ENCODE data around the gene TAP1. TPM values are rescaled to one million over a fixed set of nuclear protein-coding genes. Genes with fewer than 3 reads are reported as not detected.

TAP1 gene
- polyA plus RNA-seq, 1 experiment: 38.6 TPM

DNA sequence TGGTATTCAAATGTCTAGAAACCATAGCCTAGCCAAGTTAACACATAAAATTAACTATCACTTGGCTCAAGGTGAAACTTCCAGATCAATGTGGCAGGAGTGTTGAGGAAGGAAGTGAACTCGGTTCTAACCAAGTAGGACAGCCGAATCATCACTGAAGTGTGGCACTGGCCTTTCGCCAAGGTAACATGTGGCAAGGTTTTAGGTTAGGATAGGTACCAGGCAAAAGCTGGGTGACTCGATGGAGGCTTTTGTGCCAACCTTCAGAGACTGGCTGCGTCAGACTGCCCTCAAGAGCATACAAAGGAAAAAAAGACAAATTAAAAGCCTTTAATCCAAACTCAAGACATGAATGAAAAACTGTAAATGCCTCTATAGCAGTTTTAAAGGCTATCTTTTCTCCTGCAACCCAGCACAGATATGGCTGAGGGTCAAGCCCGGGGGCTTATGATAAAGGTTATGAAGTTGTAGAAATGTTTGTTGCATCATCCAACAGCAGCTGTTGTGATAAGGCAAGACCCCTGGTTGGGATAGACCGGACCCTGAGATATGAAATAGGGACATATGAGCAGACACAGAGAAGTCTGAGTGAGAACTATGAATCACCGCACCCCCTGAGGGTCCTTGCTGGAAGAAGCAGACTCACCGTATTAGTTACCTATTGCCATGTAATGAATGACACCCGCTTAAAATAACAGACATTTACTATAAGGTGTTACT is 12.4 kb upstream of the TAP1 start:
- Histone ChIP-seq H3K27me3 (ENCODE audit: control insufficient read depth, insufficient read depth, low read length) (peaks cover 20% of the 10 kb centered on the region), H3K4me3 (ENCODE audit: low read depth, low read length) (no peak overlapping the region), H3K9me3 (ENCODE audit: control insufficient read depth, insufficient read depth, low read length) (no peaks in the 10 kb centered on the region), H3K27ac (ENCODE audit: low read depth, low read length) (no peak overlapping the region)
- ChIA-PET CTCF (interaction anchor here (3.2 kb wide), 1 partner anchor 27 kb away, joined by 29 read pairs; the partner anchor contains the start of gene TAP2), POLR2A (no interaction called here)
- TF ChIP-seq, protein P1, sequence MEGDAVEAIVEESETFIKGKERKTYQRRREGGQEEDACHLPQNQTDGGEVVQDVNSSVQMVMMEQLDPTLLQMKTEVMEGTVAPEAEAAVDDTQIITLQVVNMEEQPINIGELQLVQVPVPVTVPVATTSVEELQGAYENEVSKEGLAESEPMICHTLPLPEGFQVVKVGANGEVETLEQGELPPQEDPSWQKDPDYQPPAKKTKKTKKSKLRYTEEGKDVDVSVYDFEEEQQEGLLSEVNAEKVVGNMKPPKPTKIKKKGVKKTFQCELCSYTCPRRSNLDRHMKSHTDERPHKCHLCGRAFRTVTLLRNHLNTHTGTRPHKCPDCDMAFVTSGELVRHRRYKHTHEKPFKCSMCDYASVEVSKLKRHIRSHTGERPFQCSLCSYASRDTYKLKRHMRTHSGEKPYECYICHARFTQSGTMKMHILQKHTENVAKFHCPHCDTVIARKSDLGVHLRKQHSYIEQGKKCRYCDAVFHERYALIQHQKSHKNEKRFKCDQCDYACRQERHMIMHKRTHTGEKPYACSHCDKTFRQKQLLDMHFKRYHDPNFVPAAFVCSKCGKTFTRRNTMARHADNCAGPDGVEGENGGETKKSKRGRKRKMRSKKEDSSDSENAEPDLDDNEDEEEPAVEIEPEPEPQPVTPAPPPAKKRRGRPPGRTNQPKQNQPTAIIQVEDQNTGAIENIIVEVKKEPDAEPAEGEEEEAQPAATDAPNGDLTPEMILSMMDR (IDR thresholded peaks at IDR 0.05; ENCODE audit: low read depth, low read length): no peak
- no peak for DNase-seq (ENCODE audit: low read depth, low spot score)

DNA sequence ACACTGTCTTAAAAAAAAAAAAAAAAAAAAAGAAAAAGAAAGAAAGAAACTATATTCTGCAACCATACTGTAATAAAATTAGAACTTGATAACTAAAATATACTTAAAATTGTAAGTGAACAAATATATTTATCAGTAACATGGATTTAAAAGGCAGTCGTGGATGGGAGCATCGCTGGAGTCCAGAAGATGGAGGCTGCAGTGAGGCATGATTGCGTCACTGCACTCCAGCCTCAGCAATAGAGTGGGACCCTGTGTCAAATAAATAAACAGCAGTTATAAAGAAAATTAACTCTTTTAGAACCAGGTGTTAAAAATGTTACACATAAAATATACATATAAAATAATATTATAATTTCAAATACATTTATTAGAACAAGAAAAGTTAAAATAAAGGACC is 9.2 kb upstream of the TAP1 start:
- ChIA-PET CTCF (interaction anchor here (0.5 to 1.1 kb wide), 4 partner anchors 77 to 1724 kb away, joined by 3 to 4 read pairs (median 3); no protein-coding TSS in a partner anchor), POLR2A (interaction anchor here (0.7 kb wide), 1 partner anchor 202 kb away, joined by 3 read pairs; no protein-coding TSS in a partner anchor)
- Histone ChIP-seq H3K9me3 (ENCODE audit: control insufficient read depth, insufficient read depth, low read length) (no peaks in the 10 kb centered on the region), H3K27ac (ENCODE audit: low read depth, low read length) (no peak overlapping the region), H3K27me3 (ENCODE audit: control insufficient read depth, insufficient read depth, low read length) (peaks cover 17% of the 10 kb centered on the region), H3K4me3 (ENCODE audit: low read depth, low read length) (no peak overlapping the region)
- no peak for DNase-seq (ENCODE audit: low read depth, low spot score)
- TF ChIP-seq, protein P1 (IDR thresholded peaks at IDR 0.05; ENCODE audit: low read depth, low read length): no peak

DNA sequence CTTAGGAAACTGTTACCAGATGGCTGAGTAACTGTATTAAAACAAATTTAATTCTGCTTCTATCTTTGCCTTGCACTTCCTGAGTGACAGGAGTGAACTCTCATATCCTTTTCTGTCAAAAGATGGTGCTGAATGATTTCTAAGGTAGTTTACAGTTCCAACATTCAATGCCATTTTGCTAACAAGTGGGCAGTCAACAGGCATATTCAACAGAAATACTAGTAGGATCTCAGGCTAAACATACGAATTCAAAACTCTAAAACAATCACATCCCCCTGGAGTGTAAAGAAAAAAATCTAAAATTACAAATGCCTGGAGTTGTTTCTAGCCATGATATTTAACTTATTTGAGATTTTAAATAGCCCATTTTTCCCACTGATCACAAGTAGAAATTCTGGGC is 7.2 kb upstream of the TAP1 start:
- H3K27me3 ChIP-seq (ENCODE audit: control insufficient read depth, insufficient read depth, low read length): peaks cover 3% of the 10 kb centered on the region
- TF ChIP-seq, protein P1 (IDR thresholded peaks at IDR 0.05; ENCODE audit: low read depth, low read length): no peak
- H3K4me3 ChIP-seq (ENCODE audit: low read depth, low read length): no peak overlapping the region
- ChIA-PET POLR2A (no interaction called here), CTCF (interaction anchor here (0.6 to 8.0 kb wide), 7 partner anchors 7 to 606 kb away, joined by 3 to 153 read pairs (median 3); partner anchors contain the start of gene TAP2)
- no peaks in the 10 kb centered on the region for H3K9me3 ChIP-seq (ENCODE audit: control insufficient read depth, insufficient read depth, low read length)
- no peak overlapping the region for H3K27ac ChIP-seq (ENCODE audit: low read depth, low read length)
- DNase-seq (ENCODE audit: low read depth, low spot score): no peak

DNA sequence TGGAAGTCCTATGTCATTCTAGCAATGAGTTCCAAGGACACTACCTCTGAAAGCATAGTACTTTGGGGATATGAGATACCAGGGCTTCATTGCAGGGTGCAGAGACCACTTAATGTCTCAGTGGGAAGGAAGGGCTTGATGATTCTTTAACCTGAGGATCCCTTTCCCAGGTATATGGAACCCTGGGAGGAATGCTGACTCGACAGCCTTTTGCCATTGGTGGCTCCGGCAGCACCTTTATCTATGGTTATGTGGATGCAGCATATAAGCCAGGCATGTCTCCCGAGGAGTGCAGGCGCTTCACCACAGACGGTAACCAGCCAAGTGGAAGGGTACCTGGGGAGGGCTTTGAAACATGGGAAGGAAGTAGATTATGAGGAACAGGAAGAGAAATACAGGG is 4.7 kb upstream of the TAP1 start:
- ChIA-PET POLR2A (no interaction called here), CTCF (interaction anchor here (1.0 to 8.0 kb wide), 6 partner anchors 10 to 126 kb away, joined by 3 to 153 read pairs (median 6); partner anchors contain the start of gene TAP2)
- Histone ChIP-seq H3K27ac (ENCODE audit: low read depth, low read length) (no peak overlapping the region), H3K4me3 (ENCODE audit: low read depth, low read length) (no peak overlapping the region), H3K27me3 (ENCODE audit: control insufficient read depth, insufficient read depth, low read length) (peaks cover 2% of the 10 kb centered on the region), H3K9me3 (ENCODE audit: control insufficient read depth, insufficient read depth, low read length) (peaks cover 3% of the 10 kb centered on the region; the same call in 1 of the 2 replicates)
- TF ChIP-seq, protein P1 (IDR thresholded peaks at IDR 0.05; ENCODE audit: low read depth, low read length): no peak
- DNase-seq (ENCODE audit: low read depth, low spot score): no peak

All from AG04450 (cell line).